Measurements from ENCODE around the gene WFDC10A.

DNA sequence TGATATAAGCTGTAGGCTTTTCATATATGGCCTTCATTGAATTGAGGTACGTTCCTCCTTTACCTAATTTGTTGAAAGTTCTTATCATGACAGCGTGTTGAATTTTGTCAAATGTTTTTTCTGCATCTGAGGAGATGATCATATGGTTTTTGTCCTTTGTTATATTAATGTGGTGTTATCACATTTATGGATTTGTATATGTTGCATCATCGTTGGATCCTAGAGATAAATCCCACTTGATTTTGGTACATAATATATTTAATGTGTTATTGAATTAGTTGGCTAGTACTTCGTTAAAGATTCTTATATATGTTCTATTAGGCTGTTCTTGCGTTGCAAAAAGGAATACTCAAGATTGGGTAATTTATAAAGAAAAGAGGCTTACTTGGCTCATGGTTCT is 10.1 kb downstream of the WFDC10A start:
- TF ChIP-seq, protein P1, sequence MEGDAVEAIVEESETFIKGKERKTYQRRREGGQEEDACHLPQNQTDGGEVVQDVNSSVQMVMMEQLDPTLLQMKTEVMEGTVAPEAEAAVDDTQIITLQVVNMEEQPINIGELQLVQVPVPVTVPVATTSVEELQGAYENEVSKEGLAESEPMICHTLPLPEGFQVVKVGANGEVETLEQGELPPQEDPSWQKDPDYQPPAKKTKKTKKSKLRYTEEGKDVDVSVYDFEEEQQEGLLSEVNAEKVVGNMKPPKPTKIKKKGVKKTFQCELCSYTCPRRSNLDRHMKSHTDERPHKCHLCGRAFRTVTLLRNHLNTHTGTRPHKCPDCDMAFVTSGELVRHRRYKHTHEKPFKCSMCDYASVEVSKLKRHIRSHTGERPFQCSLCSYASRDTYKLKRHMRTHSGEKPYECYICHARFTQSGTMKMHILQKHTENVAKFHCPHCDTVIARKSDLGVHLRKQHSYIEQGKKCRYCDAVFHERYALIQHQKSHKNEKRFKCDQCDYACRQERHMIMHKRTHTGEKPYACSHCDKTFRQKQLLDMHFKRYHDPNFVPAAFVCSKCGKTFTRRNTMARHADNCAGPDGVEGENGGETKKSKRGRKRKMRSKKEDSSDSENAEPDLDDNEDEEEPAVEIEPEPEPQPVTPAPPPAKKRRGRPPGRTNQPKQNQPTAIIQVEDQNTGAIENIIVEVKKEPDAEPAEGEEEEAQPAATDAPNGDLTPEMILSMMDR (IDR thresholded peaks at IDR 0.05; ENCODE audit: low read length): no peak
- no peak for TF ChIP-seq EZH2 (optimal IDR thresholded peaks at IDR 0.05; ENCODE audit: low read depth, low read length)
